T follicular helper cell (primary cell): ENCODE results near the gene H2BK1.

ENCODE experiments used
- DNase-seq: peaks from one replicate; pipeline ENCODE4 v3.0.0-alpha.2; 2020; ENCODE audit warnings: low read depth

H2BK1 gene

GRCh38 chr7:151245360-151246101, 35.2 kb upstream of the H2BK1 start:
- peak; percentile 53 for DNase-seq

- DNase-seq, result no peak
Observed at GRCh38 chr7:151244841-151245346, 34.6 kb upstream of the H2BK1 start.

- peak; percentile 36 for DNase-seq
Observed at GRCh38 chr7:151244196-151244840, 34.0 kb upstream of the H2BK1 start.

GRCh38 chr7:151243408-151244195, 33.3 kb upstream of the H2BK1 start:
- peak; percentile 42 for DNase-seq

- DNase-seq, result no peak
Observed at GRCh38 chr7:151243045-151243349, 32.7 kb upstream of the H2BK1 start.

GRCh38 chr7:151242159-151243044, 32.1 kb upstream of the H2BK1 start:
- no peak for DNase-seq

- no peak for DNase-seq
Observed at GRCh38 chr7:151241755-151242096, 31.4 kb upstream of the H2BK1 start.

GRCh38 chr7:151240942-151241754, 30.9 kb upstream of the H2BK1 start:
- no peak for DNase-seq

GRCh38 chr7:151240536-151240935, 30.2 kb upstream of the H2BK1 start:
- no peak for DNase-seq

GRCh38 chr7:151239837-151240459, 29.7 kb upstream of the H2BK1 start:
- no peak for DNase-seq

- no peak for DNase-seq
Observed at GRCh38 chr7:151238924-151239836, 28.9 kb upstream of the H2BK1 start.

GRCh38 chr7:151238190-151238810, 28.0 kb upstream of the H2BK1 start:
- DNase-seq, result no peak

GRCh38 chr7:151237244-151238189, 27.2 kb upstream of the H2BK1 start:
- no peak for DNase-seq

- DNase-seq, result no peak
Observed at GRCh38 chr7:151236406-151236805, 26.1 kb upstream of the H2BK1 start.

- DNase-seq, result no peak
Observed at GRCh38 chr7:151235091-151235787, 25.0 kb upstream of the H2BK1 start.

- no peak for DNase-seq
Observed at GRCh38 chr7:151233804-151234203, 23.5 kb upstream of the H2BK1 start.
